Activated CD8-positive, alpha-beta memory T cell treated with anti-CD3 and anti-CD28 coated beads, Interleukin-2, amount 50 U/mL, for 1 hour (primary cell): ENCODE results near the gene KLKB1.

Experiments used
- DNase-seq: peaks from one replicate; pipeline ENCODE4 v3.0.0-alpha.2; 2020; ENCODE audit errors: extremely low read depth

KLKB1 gene

GRCh38 chr4:186227221-186227620 is at the start of gene KLKB1:
Gene KLKB1, plus strand, starts transcription at chr4:186227507. Its CDS starts 689 bp downstream, at chr4:186228196.
- no peak for DNase-seq

GRCh38 chr4:186188107-186188506 is 39.2 kb upstream of the KLKB1 start:
- DNase-seq, result no peak

GRCh38 chr4:186189656-186190055 is 37.7 kb upstream of the KLKB1 start:
- no peak for DNase-seq

- no peak for DNase-seq
Measured at GRCh38 chr4:186190581-186191199, 36.6 kb upstream of the KLKB1 start.

- DNase-seq, result peak; percentile 37
Measured at GRCh38 chr4:186191200-186192065, 35.9 kb upstream of the KLKB1 start, which contains the start of gene CYP4V2. Gene CYP4V2, plus strand, starts transcription at chr4:186191567. Its CDS starts 257 bp downstream, at chr4:186191824.

GRCh38 chr4:186192066-186192612 is 35.2 kb upstream of the KLKB1 start:
- no peak for DNase-seq

GRCh38 chr4:186193851-186194250 is 33.5 kb upstream of the KLKB1 start:
- DNase-seq, result no peak

GRCh38 chr4:186196063-186196462 is 31.2 kb upstream of the KLKB1 start:
- DNase-seq, result no peak

GRCh38 chr4:186200516-186200915 is 26.8 kb upstream of the KLKB1 start:
- no peak for DNase-seq

GRCh38 chr4:186201010-186201409 is 26.3 kb upstream of the KLKB1 start:
- DNase-seq, result no peak

GRCh38 chr4:186201535-186202230 is 25.6 kb upstream of the KLKB1 start:
- DNase-seq, result no peak

- no peak for DNase-seq
Measured at GRCh38 chr4:186202490-186203140, 24.7 kb upstream of the KLKB1 start.

- no peak for DNase-seq
Measured at GRCh38 chr4:186203406-186203805, 23.9 kb upstream of the KLKB1 start.

- DNase-seq, result no peak
Measured at GRCh38 chr4:186204103-186204559, 23.2 kb upstream of the KLKB1 start.

GRCh38 chr4:186204686-186205085 is 22.6 kb upstream of the KLKB1 start:
- DNase-seq, result no peak

- no peak for DNase-seq
Measured at GRCh38 chr4:186205156-186205555, 22.2 kb upstream of the KLKB1 start.

- no peak for DNase-seq
Measured at GRCh38 chr4:186216465-186217024, 10.8 kb upstream of the KLKB1 start.

GRCh38 chr4:186217733-186218293 is 9.5 kb upstream of the KLKB1 start:
- DNase-seq, result no peak

GRCh38 chr4:186221624-186222023 is 5.7 kb upstream of the KLKB1 start:
- no peak for DNase-seq

GRCh38 chr4:186225848-186226247 is 1.5 kb upstream of the KLKB1 start:
- no peak for DNase-seq
